ENCODE measurements around the gene HOXA4. TPM values are rescaled to one million over a fixed set of nuclear protein-coding genes. Genes with fewer than 3 reads are reported as not detected.
A peak's percentile ranks its signal among the peaks of the same experiment; 100 is the strongest.

The HOXA4 gene
- total and polyA plus RNA-seq, 12 donors = 3.3 to 12.6 (median 6.8) TPM

DNA sequence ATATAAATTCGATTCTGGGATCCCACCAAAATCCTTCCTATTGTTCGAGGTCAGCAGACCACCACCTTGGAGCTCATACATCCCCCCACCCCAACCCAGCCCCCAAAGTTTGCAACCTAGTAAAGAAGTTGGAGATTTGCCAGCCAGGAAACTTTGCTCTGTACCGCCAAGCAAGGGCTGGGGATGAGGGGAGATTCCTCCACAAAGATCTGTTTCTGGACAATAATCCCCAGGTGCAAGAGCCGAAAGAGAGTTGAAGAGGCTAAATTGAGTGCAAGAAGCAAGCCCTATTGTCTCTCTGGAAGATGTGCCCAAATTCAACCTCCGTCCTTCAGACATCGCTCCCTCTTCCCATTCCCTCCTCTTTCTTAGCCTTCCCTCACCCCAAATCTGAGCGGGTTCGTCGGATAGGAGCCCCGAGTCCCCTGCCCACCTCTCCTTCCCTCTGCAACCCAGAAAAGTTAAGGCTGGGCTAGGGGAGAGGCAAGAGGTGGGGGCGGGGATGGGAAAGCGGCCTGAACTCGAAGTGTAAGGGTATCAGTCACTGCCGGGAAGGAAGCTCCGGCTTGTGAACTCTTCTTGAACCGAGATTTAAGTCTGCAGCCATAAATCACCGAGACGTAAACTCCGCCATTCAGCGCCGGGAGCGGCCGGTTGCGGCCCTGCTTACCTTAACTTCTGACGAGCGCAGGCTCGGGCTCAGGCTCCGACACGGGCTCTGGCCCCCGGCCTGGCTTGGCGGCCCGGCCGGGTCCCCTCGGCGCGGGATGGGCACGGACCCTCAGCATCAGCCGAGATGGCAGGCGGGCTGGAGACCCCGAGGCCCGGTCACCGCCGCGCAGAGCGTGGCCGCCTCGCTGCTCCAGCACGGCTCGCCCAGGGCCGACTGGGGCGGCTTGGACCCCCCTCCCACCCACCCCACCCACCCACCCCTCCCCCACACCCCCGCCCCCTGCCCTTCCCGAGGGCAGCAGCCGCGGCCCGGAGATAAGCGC lies 17.3 kb downstream of the HOXA4 start:
- DNase-seq = peak in 6 of 7 donors; percentile 81 to 91 (median 86)
- peak overlapping the region in 2 of 4 donors; percentile 67 to 87 for H3K4me3 ChIP-seq
- no peaks in the 10 kb centered on the region for H3K27me3 ChIP-seq
- intact Hi-C loops (cut with DNase I) = no loop called here
- TF ChIP-seq, protein P1, sequence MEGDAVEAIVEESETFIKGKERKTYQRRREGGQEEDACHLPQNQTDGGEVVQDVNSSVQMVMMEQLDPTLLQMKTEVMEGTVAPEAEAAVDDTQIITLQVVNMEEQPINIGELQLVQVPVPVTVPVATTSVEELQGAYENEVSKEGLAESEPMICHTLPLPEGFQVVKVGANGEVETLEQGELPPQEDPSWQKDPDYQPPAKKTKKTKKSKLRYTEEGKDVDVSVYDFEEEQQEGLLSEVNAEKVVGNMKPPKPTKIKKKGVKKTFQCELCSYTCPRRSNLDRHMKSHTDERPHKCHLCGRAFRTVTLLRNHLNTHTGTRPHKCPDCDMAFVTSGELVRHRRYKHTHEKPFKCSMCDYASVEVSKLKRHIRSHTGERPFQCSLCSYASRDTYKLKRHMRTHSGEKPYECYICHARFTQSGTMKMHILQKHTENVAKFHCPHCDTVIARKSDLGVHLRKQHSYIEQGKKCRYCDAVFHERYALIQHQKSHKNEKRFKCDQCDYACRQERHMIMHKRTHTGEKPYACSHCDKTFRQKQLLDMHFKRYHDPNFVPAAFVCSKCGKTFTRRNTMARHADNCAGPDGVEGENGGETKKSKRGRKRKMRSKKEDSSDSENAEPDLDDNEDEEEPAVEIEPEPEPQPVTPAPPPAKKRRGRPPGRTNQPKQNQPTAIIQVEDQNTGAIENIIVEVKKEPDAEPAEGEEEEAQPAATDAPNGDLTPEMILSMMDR (IDR thresholded peaks at IDR 0.05) = no peak
- TF ChIP-seq POLR2A (IDR thresholded peaks at IDR 0.05) = peak; percentile 45 to 68
- 18 to 32% (median 24%) methylated on average over 15 to 57 of the region's 57 CpGs for WGBS, 4 donors
- H3K9me3 ChIP-seq (replicated peaks in 1 of 3) = no peaks in the 10 kb centered on the region
- H3K27ac ChIP-seq = peak overlapping the region; percentile 40 to 97 (median 83)
- H3K36me3 ChIP-seq (replicated peaks in 1 of 2) = no peaks in the 10 kb centered on the region
- H3K4me1 ChIP-seq (replicated peaks in 1 of 2) = peaks cover 0 to 17% of the 10 kb centered on the region in 2 donors

DNA sequence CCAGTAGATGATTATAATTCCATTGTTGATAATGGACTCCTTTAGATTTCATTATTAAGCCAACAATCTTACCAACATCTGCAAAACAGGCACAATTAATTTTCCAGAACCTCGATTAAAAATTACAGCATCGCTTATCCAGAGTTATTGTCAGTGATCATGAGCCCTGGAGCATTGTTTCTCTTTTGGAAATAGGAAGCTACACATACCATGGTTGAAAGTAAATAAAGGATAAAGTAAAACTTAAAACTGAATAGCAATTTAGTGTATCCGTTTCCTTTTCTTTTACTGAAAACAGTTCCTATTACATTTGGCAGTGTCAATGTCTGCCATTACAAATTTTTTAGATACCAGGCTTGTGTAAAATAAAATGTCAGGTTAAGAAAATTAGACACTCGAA lies 18.2 kb downstream of the HOXA4 start:
- no peak overlapping the region for H3K4me3 ChIP-seq
- WGBS, 4 donors = 53 to 67% (median 60%) methylated on average over 4 of the region's 4 CpGs
- peak overlapping the region in 2 of 5 donors; percentile 90 to 97 for H3K27ac ChIP-seq
- no peaks in the 10 kb centered on the region for H3K27me3 ChIP-seq
- TF ChIP-seq, protein P1 (IDR thresholded peaks at IDR 0.05) = no peak
- TF ChIP-seq POLR2A (IDR thresholded peaks at IDR 0.05) = no peak
- no peak for DNase-seq
- peaks cover 0 to 17% of the 10 kb centered on the region in 2 donors for H3K4me1 ChIP-seq (replicated peaks in 1 of 2)
- no peaks in the 10 kb centered on the region for H3K9me3 ChIP-seq (replicated peaks in 1 of 3)
- intact Hi-C loops (cut with DNase I) = no loop called here
- H3K36me3 ChIP-seq (replicated peaks in 1 of 2) = no peaks in the 10 kb centered on the region

GRCh38 chr7:27111751-27112277 lies 18.7 kb downstream of the HOXA4 start:
- no peak overlapping the region for H3K4me3 ChIP-seq
- WGBS, 4 donors = 61 to 73% (median 68%) methylated on average over 4 of the region's 4 CpGs

More at GRCh38 chr7:27111751-27112277, 18.7 kb downstream of the HOXA4 start:
- DNase-seq = no peak
- H3K9me3 ChIP-seq (replicated peaks in 1 of 3) = no peaks in the 10 kb centered on the region
- intact Hi-C loops (cut with DNase I) = no loop called here
- no peaks in the 10 kb centered on the region for H3K27me3 ChIP-seq
- H3K4me1 ChIP-seq (replicated peaks in 1 of 2) = peaks cover 0 to 17% of the 10 kb centered on the region in 2 donors
- TF ChIP-seq POLR2A (IDR thresholded peaks at IDR 0.05) = no peak
- TF ChIP-seq, protein P1 (IDR thresholded peaks at IDR 0.05) = no peak
- H3K36me3 ChIP-seq (replicated peaks in 1 of 2) = no peaks in the 10 kb centered on the region
- H3K27ac ChIP-seq = peak overlapping the region in 4 of 5 donors; percentile 32 to 97 (median 69)
